HepG2 (cell line): Measurements from ENCODE around the gene NOS1AP.

ENCODE experiments used
- EP300 ChIP-seq, 3 experiments: sonication (generic) in 1 of 3; formaldehyde crosslinking in 1 of 3; IDR thresholded peaks; 2 replicates each; pipeline versions ENCODE4 v1.5.1 to v1.6.1; 2011 to 2020; ENCODE audit warnings: low read depth in 2 of 3, low read length in 2 of 3, borderline replicate concordance in 1 of 3, improper control_type of control experiment in 1 of 3, mild to moderate bottlenecking in 1 of 3, missing genetic modification reagents in 1 of 3, moderate library complexity in 1 of 3
- EZH2 ChIP-seq: conservative IDR thresholded peaks from 2 replicates; pipeline ENCODE4 v1.6.1; 2012; ENCODE audit warnings: mild to moderate bottlenecking, low read depth, low read length, moderate library complexity
- MEIS2 ChIP-seq: sonication (generic); formaldehyde crosslinking; IDR thresholded peaks from 2 replicates; pipeline ENCODE4 v1.9.0; 2021; ENCODE audit warnings: mild to moderate bottlenecking, missing genetic modification reagents
- TAF15 ChIP-seq: fragments of 200-400 bp; formaldehyde crosslinking; IDR thresholded peaks from one replicate; pipeline ENCODE4 v1.6.1; 2018; ENCODE audit warnings: mild to moderate bottlenecking, low read depth, low read length; ENCODE audit not compliant: poor library complexity, severe bottlenecking
- ZBTB1 ChIP-seq: sonication (generic); formaldehyde crosslinking; IDR thresholded peaks from 2 replicates; pipeline ENCODE4 v1.4.0; 2020; ENCODE audit warnings: missing genetic modification reagents, borderline replicate concordance
- ZBTB44 ChIP-seq: sonication (generic); formaldehyde crosslinking; IDR thresholded peaks from 2 replicates; pipeline ENCODE4 v1.4.0; 2020; ENCODE audit warnings: missing genetic modification reagents
- ZFX ChIP-seq: sonication (generic); formaldehyde crosslinking; IDR thresholded peaks from 2 replicates; pipeline ENCODE4 v1.4.0; 2020; ENCODE audit warnings: mild to moderate bottlenecking, low read depth, missing genetic modification reagents, moderate library complexity
- ZNF83 ChIP-seq: sonication (generic); formaldehyde crosslinking; IDR thresholded peaks from 2 replicates; pipeline ENCODE4 v1.4.0; 2020; ENCODE audit warnings: missing genetic modification reagents, mild to moderate bottlenecking, borderline replicate concordance
- ZSCAN12 ChIP-seq: sonication (generic); formaldehyde crosslinking; IDR thresholded peaks from 2 replicates; pipeline ENCODE4 v1.9.0; 2021; ENCODE audit warnings: mild to moderate bottlenecking, missing genetic modification reagents

- TF ChIP-seq ZBTB1 (no peak), TAF15 (no peak), EP300 (IDR thresholded peaks at IDR 0.05; ENCODE audit: low read depth in 2 of 2, low read length in 2 of 2) (no peak), EP300 (CRISPR knock-in tag; IDR thresholded peaks at IDR 0.05; ENCODE audit: borderline replicate concordance) (no peak), ZNF83 (CRISPR knock-in tag) (no peak), ZFX (CRISPR knock-in tag) (no peak), EZH2 (no peak), ZSCAN12 (CRISPR knock-in tag) (no peak), MEIS2 (CRISPR knock-in tag) (no peak), ZBTB44 (CRISPR knock-in tag) (no peak)
Observed at GRCh38 chr1:162074276-162075005, 5.0 kb downstream of the NOS1AP start.
